NT2/D1 (cell line): Measurements from ENCODE around the gene MAGEB1.

ENCODE experiments used
- YY1 ChIP-seq: IDR thresholded peaks from 2 replicates; pipeline ENCODE4 v1.6.1; 2011; ENCODE audit not compliant: insufficient read length, insufficient read depth
- ZNF274 ChIP-seq: IDR thresholded peaks from 2 replicates; pipeline ENCODE4 v1.6.1; 2011; ENCODE audit warnings: mild to moderate bottlenecking, low read depth, low read length

- TF ChIP-seq YY1 (no peak), ZNF274 (no peak)
These were observed 54.3 kb downstream of the MAGEB1 start for GRCh38 chrX:30301208-30301607.
